Measurements from ENCODE around the gene PRPSAP2. TPM values are rescaled to one million over a fixed set of nuclear protein-coding genes. Genes with fewer than 3 reads are reported as not detected.

PRPSAP2 gene
- total RNA-seq, 1 donor from 2014 or later, result 18.3 TPM

DNA sequence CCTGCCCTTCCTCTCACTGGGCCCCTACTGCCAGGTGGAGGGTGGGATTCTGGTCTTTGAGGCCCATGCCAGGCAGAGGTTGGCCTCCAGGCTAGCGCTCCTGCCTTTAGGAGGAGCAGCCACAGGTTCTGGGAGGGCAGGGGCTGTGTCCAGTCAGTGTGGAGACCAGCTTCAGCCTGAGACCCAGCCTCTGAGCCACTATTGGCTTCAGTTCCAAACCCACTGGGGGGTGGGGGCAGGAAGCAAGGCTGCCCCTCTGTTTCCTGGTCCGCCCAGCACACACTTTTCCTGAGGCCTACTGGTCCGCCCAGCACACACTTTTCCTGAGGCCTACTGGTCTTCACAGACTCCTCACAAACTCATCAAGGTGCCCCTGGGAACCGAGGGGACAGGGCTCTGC is 110.4 kb downstream of the PRPSAP2 start:
- no peak for ATAC-seq (ENCODE audit: poor library complexity)
- intact Hi-C loops (cut with DNase I), result loop anchor here (10.0 kb wide), 1 partner anchor 54 kb away; no protein-coding TSS in a partner anchor
- no peak for DNase-seq

- intact Hi-C loops (cut with DNase I), result loop anchor here (10.0 kb wide), 1 partner anchor 54 kb away; no protein-coding TSS in a partner anchor
- no peak for DNase-seq
- ATAC-seq (ENCODE audit: poor library complexity), result no peak
Measured at GRCh38 chr17:18968945-18969887, 111.3 kb downstream of the PRPSAP2 start.

- ATAC-seq (ENCODE audit: poor library complexity) (no peak), DNase-seq (no peak)
- intact Hi-C loops (cut with DNase I), result no loop called here
Measured at GRCh38 chr17:18970582-18971480, 112.9 kb downstream of the PRPSAP2 start.

DNA sequence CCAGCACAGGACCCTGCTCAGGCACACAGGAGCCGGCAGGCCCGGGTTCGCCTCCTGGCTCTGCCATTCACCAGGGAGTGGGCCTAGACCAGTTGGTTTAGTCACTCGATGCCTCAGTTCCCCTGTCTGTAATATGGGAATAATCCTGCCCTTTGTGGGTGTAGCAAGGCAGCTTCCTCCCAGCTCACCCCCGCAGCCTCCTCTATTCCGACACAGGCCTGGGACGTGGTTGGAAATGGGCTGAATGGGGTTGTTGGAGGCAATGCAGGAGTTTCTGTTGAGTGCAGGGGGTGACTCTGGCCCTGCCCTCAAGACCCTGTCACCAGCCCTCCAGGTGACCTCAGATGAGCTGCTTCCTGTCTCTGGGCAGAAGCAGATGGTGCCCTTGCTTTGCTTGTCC is 113.9 kb downstream of the PRPSAP2 start:
- DNase-seq (no peak), ATAC-seq (ENCODE audit: poor library complexity) (no peak)
- intact Hi-C loops (cut with DNase I), result no loop called here

GRCh38 chr17:18974407-18975149 is 116.6 kb downstream of the PRPSAP2 start:
- ATAC-seq (ENCODE audit: poor library complexity), result no peak
- intact Hi-C loops (cut with DNase I), result no loop called here
- no peak for DNase-seq

DNA sequence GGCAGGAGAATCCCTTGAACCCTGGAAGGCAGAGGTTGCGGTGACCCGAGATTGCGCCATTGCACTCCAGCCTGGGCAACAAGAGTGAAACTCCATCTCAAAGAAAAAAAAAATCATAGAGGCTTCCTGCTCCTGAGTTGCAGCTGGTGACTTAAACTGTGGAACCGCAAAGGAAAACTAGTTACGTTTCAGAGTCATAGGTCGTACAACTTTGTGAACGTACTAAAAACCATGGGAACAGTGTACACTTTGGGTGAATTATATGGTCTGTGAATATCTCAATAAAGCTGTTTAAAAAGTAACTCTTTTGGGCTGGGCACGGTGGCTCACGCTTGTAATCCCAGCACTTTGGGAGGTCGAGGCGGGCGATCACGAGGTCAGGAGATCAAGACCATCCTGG is 117.7 kb downstream of the PRPSAP2 start:
- DNase-seq, result no peak
- intact Hi-C loops (cut with DNase I), result no loop called here
- no peak for ATAC-seq (ENCODE audit: poor library complexity)

GRCh38 chr17:18976201-18976600 is 118.3 kb downstream of the PRPSAP2 start:
- intact Hi-C loops (cut with DNase I), result no loop called here
- ATAC-seq (ENCODE audit: poor library complexity) (no peak), DNase-seq (no peak)

DNA sequence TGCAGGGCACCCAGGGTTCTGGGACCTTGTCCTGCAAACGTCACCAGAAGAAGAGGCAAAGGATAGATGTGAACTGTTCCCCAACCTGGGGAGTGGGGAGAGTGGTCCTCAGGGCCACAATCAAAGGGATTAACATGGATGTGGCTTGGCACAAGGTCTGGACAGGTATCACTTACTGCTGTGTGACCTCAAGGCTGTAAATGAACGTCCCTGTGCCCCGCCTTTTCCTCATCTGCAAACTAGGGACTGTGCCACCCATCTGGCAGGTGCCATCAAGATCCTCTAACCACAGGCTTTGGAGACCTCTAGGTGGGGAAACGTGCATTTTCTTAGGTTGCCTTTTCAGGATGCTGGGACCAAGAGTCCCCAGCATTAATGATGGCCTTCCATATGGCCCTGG is 119.1 kb downstream of the PRPSAP2 start:
- no peak for ATAC-seq (ENCODE audit: poor library complexity)
- intact Hi-C loops (cut with DNase I), result no loop called here

DNA sequence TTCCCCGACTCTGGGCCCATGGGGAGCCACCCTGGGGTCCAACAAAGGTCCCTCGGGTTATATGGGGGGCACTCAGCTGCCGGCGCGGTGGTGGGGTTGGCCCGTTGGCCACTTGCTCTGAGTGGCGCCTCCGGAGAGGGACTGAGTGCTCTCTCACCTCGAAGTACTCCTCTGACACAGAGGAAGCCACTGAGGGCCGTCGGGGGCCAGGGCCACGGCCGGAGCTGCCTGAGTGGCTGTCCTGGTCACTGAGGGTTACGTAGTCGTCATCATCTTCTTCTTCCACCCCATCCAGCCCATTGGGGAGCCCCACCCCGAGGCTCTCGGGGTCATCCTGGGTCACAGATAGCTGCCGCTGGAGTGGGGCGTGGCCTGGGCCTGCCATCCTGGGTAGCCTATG is 119.7 kb downstream of the PRPSAP2 start:
- ATAC-seq (ENCODE audit: poor library complexity) (no peak), DNase-seq (no peak)
- intact Hi-C loops (cut with DNase I), result no loop called here

More for the DNA sequence above, 119.1 kb downstream of the PRPSAP2 start:
- DNase-seq, result no peak

DNA sequence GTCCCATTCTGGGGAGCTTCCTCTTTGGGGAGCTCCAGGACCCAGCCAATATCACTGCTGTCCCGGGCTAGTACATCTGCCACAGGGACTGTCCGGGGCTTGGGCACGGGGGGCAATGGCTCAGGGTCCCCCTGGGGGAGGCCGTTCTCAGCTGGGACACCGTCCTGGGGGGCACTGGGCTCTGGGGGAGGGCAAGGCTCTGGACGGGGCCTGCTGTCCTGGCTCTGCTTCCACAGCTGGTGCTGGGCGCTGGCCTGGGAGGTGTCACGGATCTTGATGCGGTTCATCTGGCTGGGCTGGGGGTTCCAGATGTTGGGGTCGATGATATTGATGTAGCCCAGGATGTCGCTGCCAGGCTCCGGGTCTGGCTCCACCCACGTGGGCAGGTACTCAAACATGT is 120.1 kb downstream of the PRPSAP2 start:
- DNase-seq (no peak), ATAC-seq (ENCODE audit: poor library complexity) (no peak)
- intact Hi-C loops (cut with DNase I), result no loop called here

DNA sequence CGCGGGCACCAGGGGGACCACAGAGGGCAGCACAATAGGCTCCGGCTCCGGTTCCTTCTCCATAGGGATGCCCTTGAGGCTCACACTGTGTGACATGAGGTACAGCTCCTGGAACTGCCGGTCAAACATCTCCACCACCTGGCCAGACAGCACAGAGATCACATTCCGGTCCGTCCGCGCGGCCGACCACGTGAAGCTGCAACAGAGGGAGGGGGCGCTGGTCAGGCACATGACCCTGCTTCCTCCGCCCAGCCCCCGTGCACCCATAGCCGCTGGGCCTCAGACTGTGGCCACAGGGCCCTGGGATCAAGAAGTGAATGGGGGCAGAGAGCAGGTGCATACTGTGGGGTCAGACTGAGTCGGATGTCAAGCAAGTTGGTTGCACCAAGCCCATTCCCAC is 120.7 kb downstream of the PRPSAP2 start:
- ATAC-seq (ENCODE audit: poor library complexity) (no peak), DNase-seq (no peak)
- intact Hi-C loops (cut with DNase I), result no loop called here

Other genes with a start within 250 kb of the PRPSAP2 start
- not detected for gene TBC1D28, start 213.7 kb upstream of the PRPSAP2 start, total RNA-seq
- 0.91 TPM for gene FOXO3B, start 175.8 kb upstream of the PRPSAP2 start, total RNA-seq
- 0.24 TPM for gene FBXW10, start 114.1 kb upstream of the PRPSAP2 start, total RNA-seq
- 23.6 TPM for gene TVP23B, start 76.9 kb upstream of the PRPSAP2 start, total RNA-seq
- gene SLC5A10, start 94.0 kb downstream of the PRPSAP2 start, total RNA-seq, result not detected
- 1.9 TPM for gene FAM83G, start 146.6 kb downstream of the PRPSAP2 start, total RNA-seq
- 2.0 TPM for gene GRAP, start 188.8 kb downstream of the PRPSAP2 start, total RNA-seq

Measured in Right ventricle myocardium superior (tissue), 1 donor.